Measurements from ENCODE around the gene GHITM. TPM values are rescaled to one million over a fixed set of nuclear protein-coding genes. Genes with fewer than 3 reads are reported as not detected.

GHITM gene
- total RNA-seq, 2 donors from 2014 or later = 122 to 143 TPM

DNA sequence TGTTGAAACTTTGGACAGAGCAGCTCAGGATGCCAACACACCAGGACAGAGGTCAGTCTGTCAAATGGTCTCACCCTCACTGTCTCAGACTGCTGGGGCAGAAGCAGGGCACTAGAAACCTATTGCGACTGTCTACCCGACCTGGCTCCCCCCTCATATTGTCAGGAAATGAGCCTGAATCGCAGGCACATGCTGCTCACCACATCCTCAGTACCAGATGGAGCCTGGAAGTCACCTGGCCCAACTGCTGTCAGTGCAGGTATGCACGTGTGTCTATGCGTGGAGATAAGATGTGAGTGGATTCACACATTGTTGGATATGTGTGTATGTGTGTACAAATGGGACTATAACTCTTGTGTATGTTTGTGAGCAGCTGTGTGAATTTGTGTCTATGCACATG, 51.8 kb downstream of the GHITM start:
- WGBS = 62% methylated on average over 5 of the region's 5 CpGs
- Histone ChIP-seq H3K36me3 (no peaks in the 10 kb centered on the region), H3K27me3 (replicated peaks; ENCODE audit: insufficient read depth) (peaks cover 5% of the 10 kb centered on the region), H3K4me3 (no peak overlapping the region), H3K27ac (no peak overlapping the region), H3K4me1 (replicated peaks) (no peaks in the 10 kb centered on the region), H3K9me3 (no peaks in the 10 kb centered on the region)
- intact Hi-C loops (cut with DNase I) = no loop called here
- TF ChIP-seq POLR2AphosphoS5 (IDR thresholded peaks at IDR 0.05) (no peak), POLR2A (IDR thresholded peaks at IDR 0.05) (no peak)
- TF ChIP-seq, protein P1, sequence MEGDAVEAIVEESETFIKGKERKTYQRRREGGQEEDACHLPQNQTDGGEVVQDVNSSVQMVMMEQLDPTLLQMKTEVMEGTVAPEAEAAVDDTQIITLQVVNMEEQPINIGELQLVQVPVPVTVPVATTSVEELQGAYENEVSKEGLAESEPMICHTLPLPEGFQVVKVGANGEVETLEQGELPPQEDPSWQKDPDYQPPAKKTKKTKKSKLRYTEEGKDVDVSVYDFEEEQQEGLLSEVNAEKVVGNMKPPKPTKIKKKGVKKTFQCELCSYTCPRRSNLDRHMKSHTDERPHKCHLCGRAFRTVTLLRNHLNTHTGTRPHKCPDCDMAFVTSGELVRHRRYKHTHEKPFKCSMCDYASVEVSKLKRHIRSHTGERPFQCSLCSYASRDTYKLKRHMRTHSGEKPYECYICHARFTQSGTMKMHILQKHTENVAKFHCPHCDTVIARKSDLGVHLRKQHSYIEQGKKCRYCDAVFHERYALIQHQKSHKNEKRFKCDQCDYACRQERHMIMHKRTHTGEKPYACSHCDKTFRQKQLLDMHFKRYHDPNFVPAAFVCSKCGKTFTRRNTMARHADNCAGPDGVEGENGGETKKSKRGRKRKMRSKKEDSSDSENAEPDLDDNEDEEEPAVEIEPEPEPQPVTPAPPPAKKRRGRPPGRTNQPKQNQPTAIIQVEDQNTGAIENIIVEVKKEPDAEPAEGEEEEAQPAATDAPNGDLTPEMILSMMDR (IDR thresholded peaks at IDR 0.05) = no peak
- no peak for DNase-seq (ENCODE audit: low spot score)

DNA sequence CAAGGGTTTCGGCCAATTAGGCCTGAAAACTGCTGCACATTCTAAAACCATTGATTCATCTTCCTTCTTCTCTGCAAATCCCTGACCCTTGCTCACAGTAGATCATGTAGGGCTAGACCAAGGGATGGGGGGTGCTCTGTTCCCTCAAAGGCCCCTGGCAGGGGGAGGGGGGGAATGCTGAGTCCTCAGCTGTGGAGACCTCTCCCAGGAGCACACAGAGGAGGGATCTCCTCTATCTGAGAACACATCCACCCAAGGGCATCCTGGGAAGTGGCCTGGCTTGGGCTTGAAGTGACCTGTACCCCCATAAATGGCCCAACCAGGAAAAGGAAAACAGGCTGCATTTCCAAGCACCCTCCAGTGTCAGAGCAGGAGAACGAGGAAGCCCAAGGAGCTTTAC, 54.0 kb downstream of the GHITM start:
- Histone ChIP-seq H3K27me3 (replicated peaks; ENCODE audit: insufficient read depth) (peaks cover 5% of the 10 kb centered on the region), H3K4me3 (no peak overlapping the region), H3K27ac (no peak overlapping the region), H3K9me3 (no peaks in the 10 kb centered on the region), H3K36me3 (no peaks in the 10 kb centered on the region), H3K4me1 (replicated peaks) (no peaks in the 10 kb centered on the region)
- WGBS = 88% methylated on average over 2 of the region's 2 CpGs
- intact Hi-C loops (cut with DNase I) = no loop called here
- no peak for TF ChIP-seq POLR2AphosphoS5 (IDR thresholded peaks at IDR 0.05)
- no peak for TF ChIP-seq POLR2A (IDR thresholded peaks at IDR 0.05)
- TF ChIP-seq, protein P1 (IDR thresholded peaks at IDR 0.05) = no peak
- DNase-seq (ENCODE audit: low spot score) = no peak

- no peak for DNase-seq (ENCODE audit: low spot score)
- peaks cover 5% of the 10 kb centered on the region for H3K27me3 ChIP-seq (replicated peaks; ENCODE audit: insufficient read depth)
- H3K36me3 ChIP-seq = no peaks in the 10 kb centered on the region
- H3K4me3 ChIP-seq = peak overlapping the region; percentile 33 to 42
- WGBS = 29% methylated on average over 5 of the region's 5 CpGs
- intact Hi-C loops (cut with DNase I) = no loop called here
- TF ChIP-seq, protein P1 (IDR thresholded peaks at IDR 0.05) = no peak
- TF ChIP-seq POLR2AphosphoS5 (IDR thresholded peaks at IDR 0.05) (no peak), POLR2A (IDR thresholded peaks at IDR 0.05) (no peak)
- no peaks in the 10 kb centered on the region for H3K9me3 ChIP-seq
- no peaks in the 10 kb centered on the region for H3K4me1 ChIP-seq (replicated peaks)
- H3K27ac ChIP-seq = no peak overlapping the region
Measured at GRCh38 chr10:84193846-84194423, 54.6 kb downstream of the GHITM start.

GRCh38 chr10:84194424-84195043, 55.2 kb downstream of the GHITM start, which contains the start of gene CDHR1:
CDHR1 (plus strand) TSS chr10:84194537; CDS start chr10:84194761, 224 bp downstream.
- Histone ChIP-seq H3K36me3 (no peaks in the 10 kb centered on the region), H3K4me1 (replicated peaks) (no peaks in the 10 kb centered on the region), H3K27me3 (replicated peaks; ENCODE audit: insufficient read depth) (peaks cover 5% of the 10 kb centered on the region), H3K9me3 (no peaks in the 10 kb centered on the region), H3K4me3 (peak within 1 kb of the TSS; percentile 33 to 42), H3K27ac (no peak within 1 kb of the TSS)
- intact Hi-C loops (cut with DNase I) = no loop called here
- DNase-seq (ENCODE audit: low spot score) = no peak
- TF ChIP-seq POLR2A (IDR thresholded peaks at IDR 0.05) = no peak
- TF ChIP-seq, protein P1 (IDR thresholded peaks at IDR 0.05) = no peak
- TF ChIP-seq POLR2AphosphoS5 (IDR thresholded peaks at IDR 0.05) = no peak
- WGBS = 1% methylated on average over 30 of the region's 61 CpGs

Measured in prostate gland (tissue), 2 donors.